Brain microvascular endothelial cell (primary cell): ENCODE data around the gene TMOD3.

Source experiments
- DNase-seq: peaks from one replicate; pipeline ENCODE4 v3.0.0-alpha.2; 2020
- H3K27ac ChIP-seq: fragments of 250-450 bp; sonication (Bioruptor Pico); 2 replicates; pipeline ENCODE4 v1.5.1; 2020; ENCODE audit warnings: mild to moderate bottlenecking, moderate library complexity
- H3K27me3 ChIP-seq: fragments of 250-450 bp; sonication (Bioruptor Pico); replicated peaks from 2 replicates; pipeline ENCODE4 v1.5.1; 2020; ENCODE audit warnings: mild to moderate bottlenecking
- H3K36me3 ChIP-seq: fragments of 250-450 bp; sonication (Bioruptor Pico); replicated peaks from 2 replicates; pipeline ENCODE4 v1.5.1; 2020; ENCODE audit warnings: mild to moderate bottlenecking
- H3K4me3 ChIP-seq: 2 replicates; pipeline ENCODE4 v1.5.1; 2011; ENCODE audit warnings: low read depth, mild to moderate bottlenecking, control low read depth, low read length, moderate library complexity
- CTCF ChIP-seq: IDR thresholded peaks from 2 replicates; pipeline ENCODE4 v1.5.1; 2011; ENCODE audit warnings: low read depth, mild to moderate bottlenecking, moderate library complexity, low read length, control low read depth, inconsistent platforms; ENCODE audit errors: missing control alignments
- in situ Hi-C: cut with HindIII; loops from 2 replicates; pipeline ENCODE4 v1.10.0; 2017; ENCODE audit warnings: low sequenced_read_pairs, low pct_ligation_motif_present

Gene TMOD3

GRCh38 chr15:51833772-51834171, 4.3 kb downstream of the TMOD3 start:
- H3K4me3 ChIP-seq, result no peak overlapping the region

GRCh38 chr15:51837792-51838251, 8.4 kb downstream of the TMOD3 start:
- no peaks in the 10 kb centered on the region for H3K27me3 ChIP-seq
- peak overlapping the region; percentile 7 for H3K27ac ChIP-seq
- H3K4me3 ChIP-seq, result no peak overlapping the region
- no peaks in the 10 kb centered on the region for H3K36me3 ChIP-seq
- peak; percentile 18 for DNase-seq
- no peak for TF ChIP-seq CTCF
- in situ Hi-C loops, result no loop called here

More at GRCh38 chr15:51833772-51834171, 4.3 kb downstream of the TMOD3 start:
- DNase-seq, result no peak
- Histone ChIP-seq H3K27me3 (no peaks in the 10 kb centered on the region), H3K27ac (no peak overlapping the region), H3K36me3 (no peaks in the 10 kb centered on the region)
- TF ChIP-seq CTCF, result no peak
- in situ Hi-C loops, result no loop called here

- no peaks in the 10 kb centered on the region for H3K36me3 ChIP-seq
- no peaks in the 10 kb centered on the region for H3K27me3 ChIP-seq
- TF ChIP-seq CTCF, result no peak
- in situ Hi-C loops, result no loop called here
- no peak for DNase-seq
- H3K4me3 ChIP-seq, result no peak overlapping the region
- peak overlapping the region; percentile 7 for H3K27ac ChIP-seq
Measured at GRCh38 chr15:51838270-51838669, 8.8 kb downstream of the TMOD3 start.

- H3K4me3 ChIP-seq, result no peak overlapping the region
- no peaks in the 10 kb centered on the region for H3K36me3 ChIP-seq
- no peak for DNase-seq
- TF ChIP-seq CTCF, result no peak
- H3K27ac ChIP-seq, result no peak overlapping the region
- in situ Hi-C loops, result no loop called here
- H3K27me3 ChIP-seq, result no peaks in the 10 kb centered on the region
Measured at GRCh38 chr15:51840692-51841091, 11.2 kb downstream of the TMOD3 start.

- no peak for TF ChIP-seq CTCF
- in situ Hi-C loops, result no loop called here
- DNase-seq, result no peak
- no peaks in the 10 kb centered on the region for H3K27me3 ChIP-seq
- no peak overlapping the region for H3K4me3 ChIP-seq
- H3K27ac ChIP-seq, result no peak overlapping the region
- no peaks in the 10 kb centered on the region for H3K36me3 ChIP-seq
Measured at GRCh38 chr15:51841406-51842040, 12.1 kb downstream of the TMOD3 start.

GRCh38 chr15:51842265-51842664, 12.8 kb downstream of the TMOD3 start:
- H3K4me3 ChIP-seq, result no peak overlapping the region
- in situ Hi-C loops, result no loop called here
- TF ChIP-seq CTCF, result no peak
- no peak overlapping the region for H3K27ac ChIP-seq
- no peaks in the 10 kb centered on the region for H3K36me3 ChIP-seq
- no peaks in the 10 kb centered on the region for H3K27me3 ChIP-seq
- DNase-seq, result no peak
